ENCODE results near the gene BAHD1. TPM values are rescaled to one million over a fixed set of nuclear protein-coding genes. Genes with fewer than 3 reads are reported as not detected.

The BAHD1 gene
- total and polyA plus RNA-seq, 4 experiments from 2014 or later = 1.5 to 49.2 (median 25.8) TPM

DNA sequence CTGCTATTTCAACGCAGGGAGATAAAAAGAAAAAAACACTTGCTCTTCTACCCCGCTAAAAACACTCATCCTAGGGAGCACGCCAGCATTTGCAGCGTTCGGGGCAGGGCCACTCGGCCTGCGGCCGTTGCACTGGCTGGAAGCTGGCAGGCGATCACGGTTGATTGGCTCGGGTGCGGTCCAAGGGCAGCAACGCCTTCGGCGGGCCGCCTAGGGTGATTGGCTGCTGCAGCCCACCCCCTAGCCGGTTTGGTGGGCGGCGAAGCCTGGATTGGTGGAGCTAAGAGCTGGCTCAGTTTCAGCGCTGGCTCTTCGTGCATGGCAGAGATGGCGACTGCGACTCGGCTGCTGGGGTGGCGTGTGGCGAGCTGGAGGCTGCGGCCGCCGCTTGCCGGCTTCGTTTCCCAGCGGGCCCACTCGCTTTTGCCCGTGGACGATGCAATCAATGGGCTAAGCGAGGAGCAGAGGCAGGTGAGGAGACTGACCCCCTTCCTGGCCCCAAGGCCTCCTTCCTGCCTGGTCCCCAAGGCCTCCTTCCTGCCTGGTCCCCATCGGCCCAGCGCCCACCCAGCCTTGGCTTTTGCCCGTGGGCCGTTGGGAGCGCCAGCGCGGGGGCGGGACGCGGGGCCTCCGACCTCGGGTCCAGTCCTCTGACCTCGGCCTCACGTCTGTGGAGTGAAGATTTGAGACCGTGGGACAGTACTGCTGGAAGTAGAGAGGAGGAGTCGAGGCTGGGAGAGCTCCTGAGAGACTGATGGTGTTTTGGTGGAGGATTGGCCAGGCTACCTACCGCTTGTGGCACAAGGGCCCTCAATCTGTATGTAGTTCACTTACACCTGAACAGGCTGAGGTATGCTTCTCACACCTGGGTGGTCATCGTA, 35.0 kb upstream of the BAHD1 start, which contains the start of gene IVD:
Gene IVD, plus strand, starts transcription at position 295 of the 881 bp plus-strand sequence. Its CDS starts 33 bp downstream, at position 328.
- Histone ChIP-seq H3K36me3 (ENCODE audit: insufficient read depth, low read length) (no peaks in the 10 kb centered on the region), H3K4me1 (ENCODE audit: insufficient read depth, low read length) (peaks cover 25% of the 10 kb centered on the region), H3K27ac (ENCODE audit: low read depth, low read length) (peak within 1 kb of the TSS; percentile 61), H3K9me3 (ENCODE audit: control insufficient read depth in 1 of 2, low read length in 2 of 2) (no peaks in the 10 kb centered on the region), H3K27me3 (ENCODE audit: insufficient read depth, low read length) (no peaks in the 10 kb centered on the region), H3K4me3 (ENCODE audit: low read length in 2 of 2) (peak within 1 kb of the TSS; percentile 42 to 63)
- no peaks in the 10 kb centered on the region for H3K9me3 Mint-ChIP-seq
- peak within 1 kb of the TSS; percentile 82 to 98 (median 90) for H3K4me3 Mint-ChIP-seq
- H3K36me3 Mint-ChIP-seq = peaks cover 11 to 25% of the 10 kb centered on the region in 2 donors
- CTCF ChIA-PET (ENCODE audit: partially characterized antibody) = interaction anchor here (1.2 to 3.4 kb wide), 7 partner anchors 10 to 132 kb away, joined by 3 to 17 read pairs (median 8); partner anchors contain the start of gene PLCB2
- H3K27me3 Mint-ChIP-seq = no peaks in the 10 kb centered on the region
- POLR2A ChIA-PET (ENCODE audit: partially characterized antibody) = interaction anchor here (0.8 to 2.6 kb wide), 12 partner anchors 8 to 826 kb away, joined by 3 to 25 read pairs (median 5); partner anchors contain the start of genes CHP1, KNSTRN and PLCB2
- peak within 1 kb of the TSS; percentile 62 to 92 (median 86) for H3K27ac Mint-ChIP-seq
- intact Hi-C loops (cut with micrococcal nuclease) = loop anchor here (1.0 to 5.0 kb wide), 3 partner anchors 23 to 38 kb away; partner anchors contain the start of genes BAHD1 and KNSTRN
- peak; percentile 78 to 82 (median 80) for DNase-seq
- peaks cover 24 to 35% (median 30%) of the 10 kb centered on the region in 4 donors for H3K4me1 Mint-ChIP-seq

DNA sequence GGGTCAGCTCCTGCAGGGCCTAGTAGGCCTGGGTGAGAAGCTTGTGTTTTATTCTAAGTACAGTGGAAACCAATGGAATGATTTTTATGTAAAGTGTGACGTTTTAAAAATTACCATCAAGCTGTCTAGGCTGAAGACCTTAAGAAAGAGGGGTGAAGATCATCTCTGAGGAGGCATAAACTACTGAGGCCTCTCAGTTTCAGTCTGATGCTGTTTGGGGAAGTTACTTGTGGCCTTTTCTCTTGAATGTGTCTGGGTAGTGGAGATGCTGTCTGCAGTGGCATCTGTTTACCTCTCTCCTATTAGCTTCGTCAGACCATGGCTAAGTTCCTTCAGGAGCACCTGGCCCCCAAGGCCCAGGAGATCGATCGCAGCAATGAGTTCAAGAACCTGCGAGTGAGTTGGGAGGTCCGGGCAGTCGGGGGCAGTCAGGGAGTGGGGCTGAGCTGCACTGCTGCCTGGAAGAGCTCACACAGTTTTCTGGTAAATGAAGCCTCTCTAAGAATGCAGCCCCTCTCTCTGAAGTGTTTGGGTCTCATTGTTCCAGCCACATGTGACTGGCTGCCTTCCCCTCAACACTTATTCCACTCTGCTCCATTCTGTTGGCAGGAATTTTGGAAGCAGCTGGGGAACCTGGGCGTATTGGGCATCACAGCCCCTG, 33.3 kb upstream of the BAHD1 start:
- Histone ChIP-seq H3K27ac (ENCODE audit: low read depth, low read length) (no peak overlapping the region), H3K36me3 (ENCODE audit: insufficient read depth, low read length) (peaks cover 10% of the 10 kb centered on the region), H3K27me3 (ENCODE audit: insufficient read depth, low read length) (no peaks in the 10 kb centered on the region), H3K9me3 (ENCODE audit: control insufficient read depth in 1 of 2, low read length in 2 of 2) (no peaks in the 10 kb centered on the region), H3K4me3 (ENCODE audit: low read length in 2 of 2) (no peak overlapping the region), H3K4me1 (ENCODE audit: insufficient read depth, low read length) (peaks cover 25% of the 10 kb centered on the region)
- POLR2A ChIA-PET (ENCODE audit: partially characterized antibody) = interaction anchor here (1.4 to 2.6 kb wide), 2 partner anchors 10 to 18 kb away, joined by 3 to 10 read pairs; no protein-coding TSS in a partner anchor
- Mint-ChIP-seq H3K27me3 (no peaks in the 10 kb centered on the region), H3K27ac (peak overlapping the region in 6 of 7 donors; percentile 11 to 81 (median 38)), H3K4me1 (peaks cover 27 to 35% (median 30%) of the 10 kb centered on the region in 4 donors), H3K4me3 (peak overlapping the region in 7 of 8 donors; percentile 4 to 57 (median 40)), H3K9me3 (no peaks in the 10 kb centered on the region), H3K36me3 (peaks cover 26 to 43% of the 10 kb centered on the region in 2 donors)
- no peak for DNase-seq
- CTCF ChIA-PET (ENCODE audit: partially characterized antibody) = interaction anchor here (0.9 to 3.4 kb wide), 6 partner anchors 8 to 190 kb away, joined by 3 to 17 read pairs (median 6); partner anchors contain the start of gene INAFM2
- intact Hi-C loops (cut with micrococcal nuclease) = loop anchor here (5.0 kb wide), 1 partner anchor 40 kb away; no protein-coding TSS in a partner anchor

DNA sequence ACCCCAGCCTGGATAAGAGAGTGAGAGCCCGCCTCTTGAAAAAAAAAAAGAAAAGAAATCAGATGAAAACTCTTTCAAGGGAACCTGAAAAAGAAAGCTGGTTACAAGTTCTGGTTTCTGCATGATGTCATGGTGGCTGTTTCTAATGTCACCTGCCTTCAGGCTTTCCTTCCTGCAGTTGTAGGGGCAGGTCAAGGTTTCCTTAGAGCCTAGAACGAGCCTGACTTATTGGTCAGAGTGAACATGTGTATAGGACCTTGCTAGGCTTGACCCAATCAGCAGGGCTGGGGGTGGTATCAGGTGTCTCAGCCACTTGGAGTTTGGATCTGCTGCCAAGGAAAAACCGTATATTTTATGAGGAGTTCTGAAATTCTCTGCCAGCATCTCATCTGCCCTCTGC, 31.4 kb upstream of the BAHD1 start:
- Mint-ChIP-seq H3K27me3 (no peaks in the 10 kb centered on the region), H3K36me3 (peaks cover 37 to 51% of the 10 kb centered on the region in 2 donors), H3K27ac (peak overlapping the region in 1 of 7 donors; percentile 71), H3K9me3 (no peaks in the 10 kb centered on the region), H3K4me1 (peaks cover 22 to 28% (median 26%) of the 10 kb centered on the region in 4 donors), H3K4me3 (no peak overlapping the region)
- ChIA-PET POLR2A (ENCODE audit: partially characterized antibody) (no interaction called here), CTCF (ENCODE audit: partially characterized antibody) (no interaction called here)
- no peaks in the 10 kb centered on the region for H3K27me3 ChIP-seq (ENCODE audit: insufficient read depth, low read length)
- DNase-seq = no peak
- H3K4me3 ChIP-seq (ENCODE audit: low read length in 2 of 2) = no peak overlapping the region
- intact Hi-C loops (cut with micrococcal nuclease) = loop anchor here (5.0 kb wide), 1 partner anchor 42 kb away; no protein-coding TSS in a partner anchor
- H3K27ac ChIP-seq (ENCODE audit: low read depth, low read length) = no peak overlapping the region
- peaks cover 20% of the 10 kb centered on the region for H3K36me3 ChIP-seq (ENCODE audit: insufficient read depth, low read length)
- H3K9me3 ChIP-seq (ENCODE audit: control insufficient read depth in 1 of 2, low read length in 2 of 2) = no peaks in the 10 kb centered on the region
- H3K4me1 ChIP-seq (ENCODE audit: insufficient read depth, low read length) = peaks cover 25% of the 10 kb centered on the region

GRCh38 chr15:40410476-40410875, 30.3 kb upstream of the BAHD1 start:
- H3K4me3 Mint-ChIP-seq = no peak overlapping the region
- DNase-seq = no peak
- ChIA-PET POLR2A (ENCODE audit: partially characterized antibody) (interaction anchor here (1.0 kb wide), 1 partner anchor 27 kb away, joined by 4 read pairs; no protein-coding TSS in a partner anchor), CTCF (ENCODE audit: partially characterized antibody) (interaction anchor here (0.6 to 1.7 kb wide), 3 partner anchors 12 to 131 kb away, joined by 3 to 4 read pairs (median 4); no protein-coding TSS in a partner anchor)
- intact Hi-C loops (cut with micrococcal nuclease) = no loop called here
- no peaks in the 10 kb centered on the region for H3K27me3 Mint-ChIP-seq
- Histone ChIP-seq H3K9me3 (ENCODE audit: control insufficient read depth in 1 of 2, low read length in 2 of 2) (no peaks in the 10 kb centered on the region), H3K27me3 (ENCODE audit: insufficient read depth, low read length) (no peaks in the 10 kb centered on the region), H3K36me3 (ENCODE audit: insufficient read depth, low read length) (peaks cover 23% of the 10 kb centered on the region), H3K4me3 (ENCODE audit: low read length in 2 of 2) (no peak overlapping the region), H3K27ac (ENCODE audit: low read depth, low read length) (no peak overlapping the region), H3K4me1 (ENCODE audit: insufficient read depth, low read length) (peaks cover 15% of the 10 kb centered on the region)
- H3K36me3 Mint-ChIP-seq = peaks cover 40 to 61% of the 10 kb centered on the region in 2 donors
- H3K27ac Mint-ChIP-seq = peak overlapping the region in 1 of 7 donors; percentile 6
- H3K9me3 Mint-ChIP-seq = no peaks in the 10 kb centered on the region
- peaks cover 16 to 19% (median 17%) of the 10 kb centered on the region in 4 donors for H3K4me1 Mint-ChIP-seq

DNA sequence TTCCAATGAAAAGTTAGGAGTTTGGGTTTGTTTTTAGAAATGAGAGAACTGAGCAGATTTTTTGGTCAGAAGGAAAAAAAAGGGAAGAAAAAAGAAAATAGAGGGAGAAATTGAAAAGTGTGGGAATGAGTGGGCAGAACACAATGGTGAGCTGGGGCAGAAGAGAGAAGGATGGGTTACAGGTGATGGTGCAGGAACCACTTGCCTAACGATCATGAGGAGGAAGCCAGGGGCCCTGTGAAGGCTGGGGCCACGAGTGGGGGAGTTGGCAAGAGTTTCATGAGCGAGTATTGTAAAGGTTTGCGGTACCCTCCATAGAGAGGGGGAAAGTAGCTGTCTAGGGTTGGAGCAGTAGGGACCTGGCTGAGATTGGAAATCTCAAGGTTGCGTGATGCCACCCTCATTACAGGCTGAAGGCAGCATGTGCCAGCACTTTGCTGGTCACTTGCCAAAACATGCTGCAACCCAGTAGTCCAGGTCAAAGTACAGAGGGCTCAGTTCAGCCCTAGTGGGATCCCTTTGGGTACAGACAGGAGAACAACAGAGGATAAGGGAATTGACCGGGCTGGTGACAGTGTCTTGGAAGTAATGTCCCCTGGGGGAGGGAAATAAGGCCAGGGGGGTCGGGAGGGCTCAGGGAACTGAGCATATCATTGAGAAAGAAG, 28.5 kb upstream of the BAHD1 start:
- intact Hi-C loops (cut with micrococcal nuclease) = no loop called here
- H3K36me3 Mint-ChIP-seq = peaks cover 41 to 61% of the 10 kb centered on the region in 2 donors
- H3K27ac Mint-ChIP-seq = peak overlapping the region in 2 of 7 donors; percentile 46 to 60
- H3K27me3 Mint-ChIP-seq = no peaks in the 10 kb centered on the region
- H3K4me1 ChIP-seq (ENCODE audit: insufficient read depth, low read length) = peaks cover 2% of the 10 kb centered on the region
- H3K9me3 ChIP-seq (ENCODE audit: control insufficient read depth in 1 of 2, low read length in 2 of 2) = no peaks in the 10 kb centered on the region
- no peaks in the 10 kb centered on the region for H3K9me3 Mint-ChIP-seq
- CTCF ChIA-PET (ENCODE audit: partially characterized antibody) = interaction anchor here (1.1 to 1.2 kb wide), 2 partner anchors 13 to 74 kb away, joined by 3 read pairs; no protein-coding TSS in a partner anchor
- POLR2A ChIA-PET (ENCODE audit: partially characterized antibody) = no interaction called here
- no peak for DNase-seq
- no peaks in the 10 kb centered on the region for H3K27me3 ChIP-seq (ENCODE audit: insufficient read depth, low read length)
- peaks cover 23% of the 10 kb centered on the region for H3K36me3 ChIP-seq (ENCODE audit: insufficient read depth, low read length)
- no peak overlapping the region for H3K4me3 Mint-ChIP-seq
- H3K4me1 Mint-ChIP-seq = peaks cover 5 to 10% (median 7%) of the 10 kb centered on the region in 4 donors
- H3K27ac ChIP-seq (ENCODE audit: low read depth, low read length) = no peak overlapping the region
- H3K4me3 ChIP-seq (ENCODE audit: low read length in 2 of 2) = no peak overlapping the region

- Mint-ChIP-seq H3K27me3 (no peaks in the 10 kb centered on the region), H3K4me3 (no peak overlapping the region), H3K36me3 (peaks cover 38 to 63% of the 10 kb centered on the region in 2 donors), H3K9me3 (no peaks in the 10 kb centered on the region), H3K27ac (no peak overlapping the region), H3K4me1 (peaks cover 0 to 6% (median under 1%) of the 10 kb centered on the region in 4 donors)
- H3K27me3 ChIP-seq (ENCODE audit: insufficient read depth, low read length) = no peaks in the 10 kb centered on the region
- CTCF ChIA-PET (ENCODE audit: partially characterized antibody) = no interaction called here
- no peak for DNase-seq
- POLR2A ChIA-PET (ENCODE audit: partially characterized antibody) = no interaction called here
- H3K9me3 ChIP-seq (ENCODE audit: control insufficient read depth in 1 of 2, low read length in 2 of 2) = no peaks in the 10 kb centered on the region
- no peak overlapping the region for H3K27ac ChIP-seq (ENCODE audit: low read depth, low read length)
- H3K4me3 ChIP-seq (ENCODE audit: low read length in 2 of 2) = no peak overlapping the region
- intact Hi-C loops (cut with micrococcal nuclease) = no loop called here
- H3K4me1 ChIP-seq (ENCODE audit: insufficient read depth, low read length) = no peaks in the 10 kb centered on the region
- peaks cover 23% of the 10 kb centered on the region for H3K36me3 ChIP-seq (ENCODE audit: insufficient read depth, low read length)
Measured at GRCh38 chr15:40413036-40413435, 27.7 kb upstream of the BAHD1 start.

All from CD4-positive, alpha-beta memory T cell (primary cell).